H1 (cell line): ENCODE data around the gene MIER2. TPM values are rescaled to one million over a fixed set of nuclear protein-coding genes. Genes with fewer than 3 reads are reported as not detected.

Experiments used
- CTCF ChIA-PET: fragments of 300-600 bp; sonication (Branson Sonifier 250); formaldehyde crosslinking; loops from one replicate; lab custom pipeline; 2021; ENCODE audit not compliant: partially characterized antibody; lab: Charles Lee
- POLR2A ChIA-PET: fragments of 300-600 bp; sonication (Branson Sonifier 250); formaldehyde crosslinking; loops from one replicate; lab custom pipeline; 2021; ENCODE audit warnings: inconsistent platforms; ENCODE audit not compliant: partially characterized antibody; lab: Charles Lee
- DNase-seq, 2 experiments: peaks; one replicate each; pipeline versions ENCODE4 v3.0.0 to v3.0.0-alpha.2; 2010 to 2022; ENCODE audit warnings: low spot score in 2 of 2, low read depth in 1 of 2, mixed read lengths in 1 of 2
- FAIRE-seq: peaks from 2 replicates; lab custom pipeline; 2011; peaks lifted over from hg19 to GRCh38; lab: Jason Lieb, UNC
- H2AFZ ChIP-seq: 2 replicates; pipeline ENCODE4 v1.8.1; 2012; ENCODE audit warnings: low read length, inconsistent platforms
- H2AK5ac ChIP-seq: 2 replicates; pipeline ENCODE4 v1.6.1; 2013; ENCODE audit warnings: low read depth, low read length
- H2BK120ac ChIP-seq: replicated peaks from 2 replicates; pipeline ENCODE3; 2013; ENCODE audit warnings: low read depth, low read length, inconsistent platforms
- H2BK12ac ChIP-seq: 2 replicates; pipeline ENCODE4 v1.6.1; 2013; ENCODE audit warnings: low read depth, low read length
- H2BK15ac ChIP-seq: 2 replicates; pipeline ENCODE4 v1.6.1; 2013; ENCODE audit warnings: low read length
- H2BK20ac ChIP-seq: 2 replicates; pipeline ENCODE4 v1.6.1; 2013; ENCODE audit warnings: low read length
- H2BK5ac ChIP-seq: 2 replicates; pipeline ENCODE4 v1.6.1; 2013; ENCODE audit warnings: low read depth, low read length
- H3K14ac ChIP-seq: 2 replicates; pipeline ENCODE4 v1.6.1; 2013; ENCODE audit warnings: inconsistent platforms; ENCODE audit not compliant: insufficient read length
- H3K18ac ChIP-seq: 2 replicates; pipeline ENCODE4 v1.6.1; 2013; ENCODE audit warnings: low read length; ENCODE audit errors: extremely low read depth
- H3K23ac ChIP-seq: 2 replicates; pipeline ENCODE4 v1.6.1; 2013; ENCODE audit warnings: inconsistent platforms; ENCODE audit not compliant: insufficient read length
- H3K23me2 ChIP-seq: 2 replicates; pipeline ENCODE4 v1.6.1; 2013; ENCODE audit warnings: low read depth, low read length
- H3K27ac ChIP-seq: 2 replicates; pipeline ENCODE4 v1.6.1; 2011; ENCODE audit warnings: low read depth, low read length, inconsistent platforms
- H3K27me3 ChIP-seq, 4 experiments: replicated peaks in 1 of 4; 1 replicate in 1 of 4; 2 replicates in 3 of 4; pipeline versions ENCODE4 v1.6.1 to v1.8.1; 2011 to 2013; ENCODE audit warnings: low read length in 3 of 4, mild to moderate bottlenecking in 3 of 4, inconsistent platforms in 2 of 4, mixed read lengths in 2 of 4, moderate library complexity in 1 of 4; ENCODE audit not compliant: control insufficient read depth in 3 of 4, insufficient read depth in 3 of 4; ENCODE audit errors: extremely low read depth in 1 of 4
- H3K36me3 ChIP-seq, 4 experiments: 2 replicates each; pipeline versions ENCODE4 v1.6.1 to v1.8.1; 2011 to 2013; ENCODE audit warnings: mild to moderate bottlenecking in 4 of 4, low read length in 3 of 4, moderate library complexity in 2 of 4, control low read depth in 1 of 4, inconsistent platforms in 1 of 4; ENCODE audit not compliant: insufficient read depth in 4 of 4, control insufficient read depth in 2 of 4
- H3K4ac ChIP-seq: replicated peaks from 2 replicates; pipeline ENCODE3; 2013; ENCODE audit warnings: low read length, low read depth, mixed read lengths, inconsistent platforms; ENCODE audit not compliant: insufficient read length
- H3K4me1 ChIP-seq, 4 experiments: replicated peaks in 1 of 4; 1 replicate in 1 of 4; 2 replicates in 3 of 4; pipeline versions ENCODE4 v1.6.1 to v1.8.1; 2011 to 2013; ENCODE audit warnings: low read length in 3 of 4, inconsistent platforms in 2 of 4, mixed read lengths in 1 of 4; ENCODE audit not compliant: insufficient read depth in 4 of 4, control insufficient read depth in 3 of 4
- H3K4me2 ChIP-seq, 2 experiments: 2 replicates each; pipeline versions ENCODE4 v1.6.1 to v1.8.1; 2011 to 2013; ENCODE audit warnings: low read depth in 2 of 2, low read length in 2 of 2, control low read depth in 1 of 2, inconsistent platforms in 1 of 2, mild to moderate bottlenecking in 1 of 2; ENCODE audit not compliant: insufficient read depth in 1 of 2
- H3K4me3 ChIP-seq, 4 experiments: fragments of 200-600, 300-600 bp in 1 of 4; sonication (generic), shearing (Covaris generic), sonication (Bioruptor Twin) in 1 of 4; 2 replicates each; pipeline versions ENCODE4 v1.5.1 to v1.8.1; 2011 to 2016; ENCODE audit warnings: low read length in 4 of 4, low read depth in 3 of 4, control low read depth in 2 of 4, inconsistent platforms in 2 of 4, mild to moderate bottlenecking in 2 of 4, mixed read lengths in 1 of 4, moderate library complexity in 1 of 4; ENCODE audit not compliant: insufficient read depth in 2 of 4; ENCODE audit errors: extremely low read depth in 1 of 4
- H3K56ac ChIP-seq: replicated peaks from 2 replicates; pipeline ENCODE3; 2013; ENCODE audit warnings: low read depth, mild to moderate bottlenecking, mixed read lengths, low read length, inconsistent platforms; ENCODE audit not compliant: insufficient read length
- H3K79me1 ChIP-seq: 2 replicates; pipeline ENCODE4 v1.6.1; 2013; ENCODE audit warnings: low read depth, low read length, control low read depth
- H3K79me2 ChIP-seq, 2 experiments: 2 replicates each; pipeline versions ENCODE4 v1.6.1 to v1.8.1; 2012 to 2013; ENCODE audit warnings: low read length in 2 of 2, mild to moderate bottlenecking in 2 of 2, inconsistent platforms in 1 of 2; ENCODE audit not compliant: insufficient read depth in 2 of 2, control insufficient read depth in 1 of 2
- H3K9ac ChIP-seq, 4 experiments: replicated peaks in 1 of 4; 1 replicate in 1 of 4; 2 replicates in 3 of 4; pipeline versions ENCODE4 v1.6.1 to v1.8.1; 2011 to 2013; ENCODE audit warnings: low read depth in 3 of 4, low read length in 3 of 4, control low read depth in 2 of 4, mild to moderate bottlenecking in 2 of 4, moderate library complexity in 2 of 4, inconsistent platforms in 1 of 4; ENCODE audit errors: extremely low read depth in 1 of 4
- H3K9me3 ChIP-seq, 2 experiments: 2 replicates each; pipeline versions ENCODE4 v1.6.1 to v1.8.1; 2012 to 2013; ENCODE audit warnings: mild to moderate bottlenecking in 2 of 2, moderate library complexity in 2 of 2, control low read depth in 1 of 2, inconsistent platforms in 1 of 2, low read depth in 1 of 2, low read length in 1 of 2, mixed read lengths in 1 of 2; ENCODE audit not compliant: insufficient read depth in 2 of 2
- H4K20me1 ChIP-seq, 2 experiments: replicated peaks in 1 of 2; 2 replicates each; pipeline versions ENCODE3 to v1.8.1; 2011 to 2013; ENCODE audit warnings: inconsistent platforms in 2 of 2, low read length in 2 of 2, mild to moderate bottlenecking in 1 of 2; ENCODE audit not compliant: insufficient read depth in 2 of 2, control insufficient read depth in 1 of 2
- H4K5ac ChIP-seq: 2 replicates; pipeline ENCODE4 v1.6.1; 2013; ENCODE audit warnings: low read length, low read depth, mixed read lengths, inconsistent platforms; ENCODE audit not compliant: insufficient read length
- H4K8ac ChIP-seq: 2 replicates; pipeline ENCODE4 v1.8.0; 2013; ENCODE audit warnings: mild to moderate bottlenecking, moderate library complexity, low read length, inconsistent platforms; ENCODE audit not compliant: insufficient read depth; ENCODE audit errors: extremely low read depth
- H4K91ac ChIP-seq: replicated peaks from 2 replicates; pipeline ENCODE3; 2013; ENCODE audit warnings: low read length, mixed read lengths, inconsistent platforms; ENCODE audit not compliant: insufficient read length
- CBX5 ChIP-seq: fragments of 300-800, 300-1000 bp; sonication (generic); IDR thresholded peaks from 2 replicates; pipeline ENCODE4 v1.7.1; 2016; ENCODE audit warnings: antibody characterized with exemption, low read length, low read depth
- CHD1 ChIP-seq: IDR thresholded peaks from 2 replicates; pipeline ENCODE4 v1.6.1; 2012; ENCODE audit warnings: low read depth, low read length, improper control_type of control experiment
- FOSL1 ChIP-seq: IDR thresholded peaks from 2 replicates; pipeline ENCODE4 v1.6.1; 2011; ENCODE audit warnings: mild to moderate bottlenecking, low read depth, low read length, moderate library complexity; ENCODE audit not compliant: insufficient read depth
- JUN ChIP-seq: IDR thresholded peaks from 2 replicates; pipeline ENCODE4 v1.6.1; 2011; ENCODE audit warnings: low read depth, mild to moderate bottlenecking, improper control_type of control experiment, low read length
- WGBS, 2 experiments: shearing (Covaris generic) in 1 of 2; methylation state at CpG; one replicate each; pipeline versions ENCODE4 v1.1.6 to v1.1.7; 2013 to 2015; ENCODE audit warnings: low lambda C conversion rate in 2 of 2, mixed read lengths in 2 of 2, inconsistent platforms in 1 of 2, low coverage in 1 of 2, missing lambda C conversion rate in 1 of 2; ENCODE audit not compliant: insufficient replicate concordance in 2 of 2, insufficient coverage in 1 of 2, insufficient read length in 1 of 2; ENCODE audit errors: extremely low coverage in 1 of 2, missing lambda C conversion rate in 1 of 2; 5-methylcytosine and 5-hydroxymethylcytosine counted together
- polyA plus RNA-seq, 7 experiments: library from polyadenylated mRNA; depleted of rRNA in 3 of 7; stranded (reverse) in 5 of 7; unstranded in 2 of 7; fragments of >200 nt in 5 of 7; fragments of 200-250 nt in 2 of 7; gene quantifications; 1 replicate in 5 of 7; 2 replicates in 1 of 7; 4 replicates in 1 of 7; pipeline versions ENCODE4 v1.2.1 to v1.2.3, GENCODE V29; 2011 to 2013; ENCODE audit warnings: missing spikeins in 2 of 7, mixed read lengths in 2 of 7
- total RNA-seq: library from RNA; stranded (reverse); fragmentation: NEBNext Ultra II Directional; extraction: Animal tissue kit (Norgen Biotek cat#: 25700); gene quantifications from 2 replicates; pipeline ENCODE4 v1.2.1, GENCODE V29; 2021

MIER2 gene
- total and polyA plus RNA-seq, 2 of the 8 experiments (the other 6 are each of a cell fraction or from before 2014, with no cell fraction given), result 30.3 to 48.3 TPM

GRCh38 chr19:317710-318508 lies 26.7 kb downstream of the MIER2 start:
- peaks cover 8 to 14% of the 10 kb centered on the region in 2 experiments; a peak in 3 of 4 replicates for H3K9me3 ChIP-seq
- no peak for FAIRE-seq
- no peak overlapping the region for H4K5ac ChIP-seq
- no peak overlapping the region for H3K56ac ChIP-seq
- peaks cover 10 to 32% of the 10 kb centered on the region in 2 experiments for H3K79me2 ChIP-seq
- H2AK5ac ChIP-seq, result no peak overlapping the region
- no peak overlapping the region for H2AFZ ChIP-seq
- H3K9ac ChIP-seq, result no peak overlapping the region
- no peak overlapping the region for H2BK12ac ChIP-seq
- no peak overlapping the region for H2BK15ac ChIP-seq
- no peak overlapping the region for H2BK5ac ChIP-seq
- H3K36me3 ChIP-seq, result peaks cover 5 to 45% (median 20%) of the 10 kb centered on the region in 4 experiments; a peak in 7 of 8 replicates
- peaks cover 2 to 18% of the 10 kb centered on the region in 2 experiments for H4K20me1 ChIP-seq
- H2BK20ac ChIP-seq, result no peak overlapping the region
- no peak overlapping the region for H4K91ac ChIP-seq
- no peak overlapping the region for H3K27ac ChIP-seq
- no peak overlapping the region for H2BK120ac ChIP-seq
- no peaks in the 10 kb centered on the region for H3K4me1 ChIP-seq
- H3K4ac ChIP-seq, result no peak overlapping the region
- peaks cover 8% of the 10 kb centered on the region for H3K79me1 ChIP-seq
- CTCF ChIA-PET, result no interaction called here
- 92% methylated on average over 10 of the region's 10 CpGs; no CpG with 5 or more reads in 1 of the 2 experiments for WGBS, 2 experiments
- no peak for DNase-seq
- no peak overlapping the region for H3K4me3 ChIP-seq
- H4K8ac ChIP-seq, result no peak overlapping the region
- no peaks in the 10 kb centered on the region for H3K23me2 ChIP-seq
- no peak overlapping the region for H3K18ac ChIP-seq
- no peak overlapping the region for H3K23ac ChIP-seq
- H3K27me3 ChIP-seq, result no peaks in the 10 kb centered on the region
- POLR2A ChIA-PET, result no interaction called here
- H3K4me2 ChIP-seq, result no peak overlapping the region
- no peak overlapping the region for H3K14ac ChIP-seq
- TF ChIP-seq CHD1 (no peak), JUN (no peak), CBX5 (no peak), FOSL1 (no peak)
